ENCODE results near the gene CCL1.

Gene CCL1

GRCh38 chr17:34382621-34383124 is 19.6 kb upstream of the CCL1 start:
- no peak for DNase-seq

GRCh38 chr17:34379868-34380267 is 16.8 kb upstream of the CCL1 start:
- DNase-seq, result no peak

- no peak for DNase-seq
Observed at GRCh38 chr17:34378664-34379101, 15.7 kb upstream of the CCL1 start.

GRCh38 chr17:34377078-34377823 is 14.2 kb upstream of the CCL1 start:
- no peak for DNase-seq

GRCh38 chr17:34375426-34375997 is 12.5 kb upstream of the CCL1 start:
- DNase-seq, result no peak

GRCh38 chr17:34374457-34374856 is 11.4 kb upstream of the CCL1 start:
- DNase-seq, result no peak

GRCh38 chr17:34371405-34372100 is 8.5 kb upstream of the CCL1 start:
- DNase-seq, result no peak

GRCh38 chr17:34370997-34371395 is 8.0 kb upstream of the CCL1 start:
- peak; percentile 59 for DNase-seq

GRCh38 chr17:34370376-34370996 is 7.5 kb upstream of the CCL1 start:
- DNase-seq, result no peak

- no peak for DNase-seq
Observed at GRCh38 chr17:34369571-34369970, 6.5 kb upstream of the CCL1 start.

GRCh38 chr17:34368946-34369500 is 6.0 kb upstream of the CCL1 start:
- DNase-seq, result no peak

- DNase-seq, result no peak
Observed at GRCh38 chr17:34368196-34368945, 5.3 kb upstream of the CCL1 start.

GRCh38 chr17:34367486-34368195 is 4.6 kb upstream of the CCL1 start:
- DNase-seq, result no peak

GRCh38 chr17:34366529-34367107 is 3.6 kb upstream of the CCL1 start:
- DNase-seq, result no peak

GRCh38 chr17:34366010-34366409 is 3.0 kb upstream of the CCL1 start:
- no peak for DNase-seq

GRCh38 chr17:34365340-34365739 is 2.3 kb upstream of the CCL1 start:
- DNase-seq, result no peak

GRCh38 chr17:34364751-34365150 is 1.7 kb upstream of the CCL1 start:
- no peak for DNase-seq

- peak; percentile 86 for DNase-seq
Observed at GRCh38 chr17:34361478-34362061, 1.5 kb downstream of the CCL1 start.

GRCh38 chr17:34360601-34361270 is 2.3 kb downstream of the CCL1 start:
- DNase-seq, result no peak

GRCh38 chr17:34358631-34359030 is 4.4 kb downstream of the CCL1 start:
- no peak for DNase-seq

Data from EL (cell line).